HepG2 (cell line): Measurements from ENCODE around the gene FAM118B. TPM values are rescaled to one million over a fixed set of nuclear protein-coding genes. Genes with fewer than 3 reads are reported as not detected.

Source experiments
- FOXA1 ChIP-seq, 2 experiments: fragments of 450-650 bp in 1 of 2; sonication (generic) in 1 of 2; formaldehyde crosslinking in 1 of 2; IDR thresholded peaks; 2 replicates each; pipeline versions ENCODE4 v1.4.0 to v1.6.1; 2016 to 2020; ENCODE audit warnings: missing genetic modification reagents in 1 of 2
- HNRNPL ChIP-seq: fragments of 200-400 bp; formaldehyde crosslinking; IDR thresholded peaks from 2 replicates; pipeline ENCODE4 v1.6.1; 2017; ENCODE audit warnings: mild to moderate bottlenecking, low read depth, low read length
- MBD4 ChIP-seq: IDR thresholded peaks from 2 replicates; pipeline ENCODE4 v1.6.1; 2012; ENCODE audit warnings: low read length, inconsistent platforms, borderline replicate concordance
- MEIS2 ChIP-seq: sonication (generic); formaldehyde crosslinking; IDR thresholded peaks from 2 replicates; pipeline ENCODE4 v1.9.0; 2021; ENCODE audit warnings: mild to moderate bottlenecking, missing genetic modification reagents
- POLR2G ChIP-seq: fragments of 200-400 bp; formaldehyde crosslinking; IDR thresholded peaks from 2 replicates; pipeline ENCODE4 v1.6.1; 2018; ENCODE audit warnings: mild to moderate bottlenecking, low read depth, low read length, moderate library complexity
- RAD51 ChIP-seq: fragments of 450-650 bp; IDR thresholded peaks from 2 replicates; pipeline ENCODE4 v1.6.1; 2016; ENCODE audit warnings: borderline replicate concordance
- SMAD1 ChIP-seq: sonication (generic); formaldehyde crosslinking; IDR thresholded peaks from 2 replicates; pipeline ENCODE4 v1.4.0; 2020; ENCODE audit warnings: missing genetic modification reagents, low read depth, mild to moderate bottlenecking, borderline replicate concordance
- ZBTB38 ChIP-seq: sonication (generic); formaldehyde crosslinking; IDR thresholded peaks from 2 replicates; pipeline ENCODE4 v1.5.1; 2020; ENCODE audit warnings: mild to moderate bottlenecking, missing genetic modification reagents
- ZNF605 ChIP-seq: sonication (generic); formaldehyde crosslinking; IDR thresholded peaks from 2 replicates; pipeline ENCODE4 v1.8.0; 2022; ENCODE audit warnings: mild to moderate bottlenecking, missing genetic modification reagents
- ZNF609 ChIP-seq: sonication (generic); formaldehyde crosslinking; IDR thresholded peaks from 2 replicates; pipeline ENCODE4 v1.4.0; 2020; ENCODE audit warnings: mild to moderate bottlenecking, missing genetic modification reagents, borderline replicate concordance
- ZNF788 ChIP-seq: sonication (generic); formaldehyde crosslinking; IDR thresholded peaks from 2 replicates; pipeline ENCODE4 v1.5.0; 2020; ENCODE audit warnings: mild to moderate bottlenecking, missing genetic modification reagents, borderline replicate concordance
- polyA plus RNA-seq, 8 experiments: library from polyadenylated mRNA; depleted of rRNA in 3 of 8; stranded (reverse) in 7 of 8; unstranded in 1 of 8; fragments of >200 nt; fragmentation: Illumina TruSeq in 4 of 8; extraction: Trizol in 4 of 8; gene quantifications; 2 replicates each; pipeline versions ENCODE4 v1.2.1 to v1.2.3, GENCODE V29; 2011 to 2016; ENCODE audit warnings: low read depth in 4 of 8, missing spikeins in 1 of 8, mixed read lengths in 1 of 8; ENCODE audit not compliant: insufficient read depth in 1 of 8
- total RNA-seq, 5 experiments: library from RNA; depleted of rRNA; stranded (reverse); fragments of >200 nt; fragmentation: Illumina TruSeq; extraction: Trizol; gene quantifications; 2 replicates each; pipeline ENCODE4 v1.2.3, GENCODE V29; 2016; ENCODE audit warnings: low read depth in 1 of 5
- TF ChIP-seq, protein P1 (sequence below): sonication (generic); formaldehyde crosslinking; IDR thresholded peaks from 2 replicates; pipeline ENCODE4 v1.5.1; 2020; ENCODE audit warnings: mild to moderate bottlenecking, missing genetic modification reagents, moderate library complexity

FAM118B gene
- total and polyA plus RNA-seq, 2 of the 13 experiments (the other 11 are each of a cell fraction or from before 2014, with no cell fraction given), result 10.2 to 25.7 TPM

GRCh38 chr11:126163074-126163700 is 48.4 kb upstream of the FAM118B start (continued):
- TF ChIP-seq, protein P1, sequence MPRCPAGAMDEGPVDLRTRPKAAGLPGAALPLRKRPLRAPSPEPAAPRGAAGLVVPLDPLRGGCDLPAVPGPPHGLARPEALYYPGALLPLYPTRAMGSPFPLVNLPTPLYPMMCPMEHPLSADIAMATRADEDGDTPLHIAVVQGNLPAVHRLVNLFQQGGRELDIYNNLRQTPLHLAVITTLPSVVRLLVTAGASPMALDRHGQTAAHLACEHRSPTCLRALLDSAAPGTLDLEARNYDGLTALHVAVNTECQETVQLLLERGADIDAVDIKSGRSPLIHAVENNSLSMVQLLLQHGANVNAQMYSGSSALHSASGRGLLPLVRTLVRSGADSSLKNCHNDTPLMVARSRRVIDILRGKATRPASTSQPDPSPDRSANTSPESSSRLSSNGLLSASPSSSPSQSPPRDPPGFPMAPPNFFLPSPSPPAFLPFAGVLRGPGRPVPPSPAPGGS (CRISPR knock-in tag), result 0 out of 2 replicates have a peak, but pooled peaks have one; percentile 32
- 0 out of 2 replicates have a peak, but pooled peaks have one; percentile 61 for TF ChIP-seq ZBTB38 (CRISPR knock-in tag)
- no peak for TF ChIP-seq RAD51
- TF ChIP-seq MBD4, result no peak
- peak; percentile 92 for TF ChIP-seq HNRNPL
- TF ChIP-seq SMAD1 (CRISPR knock-in tag), result no peak
- TF ChIP-seq POLR2G, result peak; percentile 45; the same call in 1 of the 2 replicates
- peak; percentile 54; the same call in 1 of the 2 replicates for TF ChIP-seq MEIS2 (CRISPR knock-in tag)
- 0 out of 2 replicates have a peak, but pooled peaks have one; percentile 65 for TF ChIP-seq ZNF605 (CRISPR knock-in tag)
- 0 out of 2 replicates have a peak, but pooled peaks have one; percentile 59 for TF ChIP-seq ZNF788 (CRISPR knock-in tag)
- no peak for TF ChIP-seq FOXA1 (IDR thresholded peaks at IDR 0.05)
- 0 out of 2 replicates have a peak, but pooled peaks have one; percentile 37 for TF ChIP-seq FOXA1 (CRISPR knock-in tag; IDR thresholded peaks at IDR 0.05)
- TF ChIP-seq ZNF609 (CRISPR knock-in tag), result peak; percentile 67; the same call in 1 of the 2 replicates
- TF ChIP-seq, all 625 proteins: peak for 97
